Measurements from ENCODE around the gene ATF6.
A peak's percentile ranks its signal among the peaks of the same experiment; 100 is the strongest.

ATF6 gene

DNA sequence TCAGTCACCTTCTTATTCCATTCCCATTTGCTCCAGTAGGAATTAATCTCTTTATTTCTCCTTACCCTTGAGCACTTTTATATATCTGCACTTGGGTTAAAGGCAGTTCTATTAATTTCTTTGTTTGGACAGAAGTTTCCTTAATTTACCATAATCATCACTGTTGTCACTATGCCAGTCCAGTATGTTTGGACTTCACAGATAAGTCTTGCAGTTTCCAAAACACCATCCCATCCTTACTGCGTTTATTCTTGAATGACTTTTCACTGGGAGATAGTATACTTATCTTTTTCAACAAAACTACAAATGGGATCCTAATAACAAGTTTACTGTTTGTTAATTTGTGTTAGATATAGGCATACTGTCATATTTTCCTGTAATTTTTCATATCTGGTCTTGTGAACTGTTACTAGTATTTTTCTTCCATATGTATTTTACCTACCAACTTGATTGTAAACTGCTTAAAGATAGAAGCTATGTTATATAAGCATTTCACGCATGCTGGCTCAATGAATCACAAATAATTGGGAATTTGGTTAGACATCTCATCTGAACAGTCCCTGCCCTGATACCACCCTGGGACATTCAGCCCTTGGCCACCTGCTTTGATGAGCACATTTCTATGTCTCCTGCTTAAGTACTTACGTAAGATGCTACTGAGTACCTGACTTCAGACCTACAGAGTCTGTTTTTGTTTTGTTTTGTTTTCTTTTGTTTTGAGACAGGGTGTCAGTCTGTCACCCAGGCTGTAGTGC lies 179.4 kb downstream of the ATF6 start:
- Mint-ChIP-seq H3K9me3 (no peaks in the 10 kb centered on the region), H3K4me3 (no peak overlapping the region), H3K36me3 (ENCODE audit: low read depth) (peaks cover 21% of the 10 kb centered on the region), H3K27ac (no peak overlapping the region), H3K4me1 (peaks cover 36% of the 10 kb centered on the region), H3K27me3 (ENCODE audit: low read depth) (no peaks in the 10 kb centered on the region)
- TF ChIP-seq CTCF (IDR thresholded peaks at IDR 0.05; ENCODE audit: unreplicated experiment in 3 of 3): no peak

GRCh38 chr1:161946071-161946987 lies 180.2 kb downstream of the ATF6 start:
- no peak for TF ChIP-seq CTCF (IDR thresholded peaks at IDR 0.05; ENCODE audit: unreplicated experiment in 3 of 3)
- peaks cover 21% of the 10 kb centered on the region for H3K36me3 Mint-ChIP-seq (ENCODE audit: low read depth)

GRCh38 chr1:161948435-161948834 lies 182.3 kb downstream of the ATF6 start:
- Mint-ChIP-seq H3K27me3 (ENCODE audit: low read depth) (no peaks in the 10 kb centered on the region), H3K4me1 (peaks cover 34% of the 10 kb centered on the region)
- no peak for TF ChIP-seq CTCF (IDR thresholded peaks at IDR 0.05; ENCODE audit: unreplicated experiment in 3 of 3)

More at GRCh38 chr1:161946071-161946987, 180.2 kb downstream of the ATF6 start:
- Mint-ChIP-seq H3K27ac (peak overlapping the region in 1 of 3 experiments; percentile 45), H3K4me3 (no peak overlapping the region), H3K4me1 (peaks cover 33% of the 10 kb centered on the region), H3K9me3 (no peaks in the 10 kb centered on the region), H3K27me3 (ENCODE audit: low read depth) (no peaks in the 10 kb centered on the region)

DNA sequence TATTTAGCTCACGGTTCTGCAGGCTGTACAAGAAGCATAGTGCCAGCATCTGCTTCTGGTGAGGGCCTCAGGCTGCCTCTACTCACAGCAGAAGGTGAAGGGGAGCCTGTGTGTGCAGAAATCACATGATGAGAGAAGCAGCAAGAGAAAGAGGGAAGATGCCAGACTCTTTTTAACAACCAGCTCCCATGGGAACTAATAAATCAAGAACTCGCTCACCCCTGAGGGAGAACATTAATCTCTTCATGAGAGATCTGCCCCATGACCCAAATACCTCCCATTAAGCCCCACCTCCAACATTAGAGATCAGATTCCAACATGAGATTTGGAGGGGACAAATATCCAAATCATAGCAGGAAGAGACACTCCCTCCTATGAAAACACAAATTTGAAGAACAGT lies 183.4 kb downstream of the ATF6 start:
- peak overlapping the region in 1 of 3 experiments; percentile 55 for H3K27ac Mint-ChIP-seq
- no peak overlapping the region for H3K4me3 Mint-ChIP-seq
- H3K36me3 Mint-ChIP-seq (ENCODE audit: low read depth): peaks cover 16% of the 10 kb centered on the region
- TF ChIP-seq CTCF (IDR thresholded peaks at IDR 0.05; ENCODE audit: unreplicated experiment in 3 of 3): no peak
- H3K4me1 Mint-ChIP-seq: peaks cover 43% of the 10 kb centered on the region
- no peaks in the 10 kb centered on the region for H3K27me3 Mint-ChIP-seq (ENCODE audit: low read depth)
- H3K9me3 Mint-ChIP-seq: no peaks in the 10 kb centered on the region

More at GRCh38 chr1:161948435-161948834, 182.3 kb downstream of the ATF6 start:
- Mint-ChIP-seq H3K4me3 (no peak overlapping the region), H3K9me3 (no peaks in the 10 kb centered on the region), H3K36me3 (ENCODE audit: low read depth) (peaks cover 23% of the 10 kb centered on the region), H3K27ac (peak overlapping the region in 2 of 3 experiments; percentile 23 to 33)

GRCh38 chr1:161950377-161950776 lies 184.3 kb downstream of the ATF6 start:
- H3K9me3 Mint-ChIP-seq: no peaks in the 10 kb centered on the region
- TF ChIP-seq CTCF (IDR thresholded peaks at IDR 0.05; ENCODE audit: unreplicated experiment in 3 of 3): no peak
- peaks cover 50% of the 10 kb centered on the region for H3K4me1 Mint-ChIP-seq
- no peak overlapping the region for H3K4me3 Mint-ChIP-seq
- no peaks in the 10 kb centered on the region for H3K27me3 Mint-ChIP-seq (ENCODE audit: low read depth)
- peaks cover 14% of the 10 kb centered on the region for H3K36me3 Mint-ChIP-seq (ENCODE audit: low read depth)
- peak overlapping the region in 1 of 3 experiments; percentile 55 for H3K27ac Mint-ChIP-seq

Data from nephron (organoid).